GM18519 (cell line): Measurements from ENCODE around the gene UNC13A.
"Not testable (repeated sequence)": the region's sequence is repeated elsewhere in the genome, so short reads cannot be mapped to it uniquely, and the experiment has no call there.

ENCODE experiments used
- ATAC-seq: cut with Tn5 transposase; IDR thresholded peaks from one replicate; pipeline ENCODE4 v1.9.1; 2021; ENCODE audit warnings: mild to moderate bottlenecking, moderate library complexity; ENCODE audit not compliant: unreplicated experiment, low FRiP score

Gene UNC13A

GRCh38 chr19:17607936-17608335 lies 80.2 kb downstream of the UNC13A start:
- no peak for ATAC-seq

GRCh38 chr19:17606590-17607185 lies 81.5 kb downstream of the UNC13A start:
- ATAC-seq = no peak

GRCh38 chr19:17605761-17606589 lies 82.2 kb downstream of the UNC13A start:
- ATAC-seq = peak; percentile 61

- no peak for ATAC-seq
These were observed 83.0 kb downstream of the UNC13A start for GRCh38 chr19:17605117-17605516.

- ATAC-seq = no peak
These were observed 83.7 kb downstream of the UNC13A start for GRCh38 chr19:17604372-17605025.

- ATAC-seq = no peak
These were observed 85.2 kb downstream of the UNC13A start for GRCh38 chr19:17602872-17603510.

GRCh38 chr19:17602217-17602616 lies 85.9 kb downstream of the UNC13A start:
- no peak for ATAC-seq

- ATAC-seq = no peak
These were observed 86.5 kb downstream of the UNC13A start for GRCh38 chr19:17601683-17602082.

GRCh38 chr19:17599780-17600179 lies 88.4 kb downstream of the UNC13A start:
- no peak for ATAC-seq

GRCh38 chr19:17598953-17599352 lies 89.2 kb downstream of the UNC13A start:
- ATAC-seq = no peak

GRCh38 chr19:17598063-17598462 lies 90.1 kb downstream of the UNC13A start:
- not testable (repeated sequence) for ATAC-seq

- not testable (repeated sequence) for ATAC-seq
These were observed 93.9 kb downstream of the UNC13A start for GRCh38 chr19:17594296-17594695.

- ATAC-seq = no peak
These were observed 97.3 kb downstream of the UNC13A start for GRCh38 chr19:17590866-17591265.

- ATAC-seq = not testable (repeated sequence)
These were observed 102.8 kb downstream of the UNC13A start for GRCh38 chr19:17585395-17585794.

GRCh38 chr19:17584132-17584531 lies 104.0 kb downstream of the UNC13A start:
- no peak for ATAC-seq

GRCh38 chr19:17582613-17583012 lies 105.5 kb downstream of the UNC13A start:
- ATAC-seq = no peak

GRCh38 chr19:17581211-17581874 lies 106.8 kb downstream of the UNC13A start:
- ATAC-seq = no peak

GRCh38 chr19:17580470-17581144 lies 107.5 kb downstream of the UNC13A start:
- no peak for ATAC-seq

GRCh38 chr19:17579661-17580244 lies 108.4 kb downstream of the UNC13A start:
- ATAC-seq = no peak
